ENCODE measurements around the gene INTS14. TPM values are rescaled to one million over a fixed set of nuclear protein-coding genes. Genes with fewer than 3 reads are reported as not detected.
"Not testable (repeated sequence)": the region's sequence is repeated elsewhere in the genome, so short reads cannot be mapped to it uniquely, and the experiment has no call there.

The INTS14 gene
- total RNA-seq, 6 experiments from 2014 or later: 27.8 to 35.0 (median 31.0) TPM

DNA sequence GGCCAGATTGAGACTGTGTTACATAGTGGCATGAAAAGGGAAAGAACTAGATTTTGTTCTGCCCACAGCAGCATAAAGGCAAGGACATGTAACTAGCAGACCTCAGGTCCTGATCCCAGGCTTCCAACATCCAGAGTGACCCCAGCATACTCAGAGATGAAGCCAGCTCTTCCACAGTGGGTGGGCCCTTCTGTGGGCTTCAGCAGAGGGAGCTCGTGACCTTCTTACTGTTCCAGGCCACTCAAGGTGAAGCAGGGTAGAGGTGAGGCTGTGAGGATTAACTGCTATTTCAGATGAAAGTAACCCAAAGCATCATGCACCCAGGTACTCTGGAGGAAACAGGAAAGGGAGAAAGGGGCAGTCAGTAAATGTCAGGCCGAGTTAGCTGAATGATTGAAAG lies 9.9 kb upstream of the INTS14 start:
- H3K9me3 Mint-ChIP-seq: no peaks in the 10 kb centered on the region; the same call in 1 of the 2 replicates
- DNase-seq: no peak
- H3K4me1 Mint-ChIP-seq (ENCODE audit: low read depth): no peaks in the 10 kb centered on the region
- no peaks in the 10 kb centered on the region; the same call in 1 of the 2 replicates for H3K27me3 Mint-ChIP-seq (ENCODE audit: insufficient read depth)
- H3K4me3 Mint-ChIP-seq: no peak overlapping the region
- H3K36me3 Mint-ChIP-seq (ENCODE audit: low read depth): peaks cover 26% of the 10 kb centered on the region
- TF ChIP-seq, protein P1, sequence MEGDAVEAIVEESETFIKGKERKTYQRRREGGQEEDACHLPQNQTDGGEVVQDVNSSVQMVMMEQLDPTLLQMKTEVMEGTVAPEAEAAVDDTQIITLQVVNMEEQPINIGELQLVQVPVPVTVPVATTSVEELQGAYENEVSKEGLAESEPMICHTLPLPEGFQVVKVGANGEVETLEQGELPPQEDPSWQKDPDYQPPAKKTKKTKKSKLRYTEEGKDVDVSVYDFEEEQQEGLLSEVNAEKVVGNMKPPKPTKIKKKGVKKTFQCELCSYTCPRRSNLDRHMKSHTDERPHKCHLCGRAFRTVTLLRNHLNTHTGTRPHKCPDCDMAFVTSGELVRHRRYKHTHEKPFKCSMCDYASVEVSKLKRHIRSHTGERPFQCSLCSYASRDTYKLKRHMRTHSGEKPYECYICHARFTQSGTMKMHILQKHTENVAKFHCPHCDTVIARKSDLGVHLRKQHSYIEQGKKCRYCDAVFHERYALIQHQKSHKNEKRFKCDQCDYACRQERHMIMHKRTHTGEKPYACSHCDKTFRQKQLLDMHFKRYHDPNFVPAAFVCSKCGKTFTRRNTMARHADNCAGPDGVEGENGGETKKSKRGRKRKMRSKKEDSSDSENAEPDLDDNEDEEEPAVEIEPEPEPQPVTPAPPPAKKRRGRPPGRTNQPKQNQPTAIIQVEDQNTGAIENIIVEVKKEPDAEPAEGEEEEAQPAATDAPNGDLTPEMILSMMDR (IDR thresholded peaks at IDR 0.05): no peak
- H3K27ac Mint-ChIP-seq: no peak overlapping the region

DNA sequence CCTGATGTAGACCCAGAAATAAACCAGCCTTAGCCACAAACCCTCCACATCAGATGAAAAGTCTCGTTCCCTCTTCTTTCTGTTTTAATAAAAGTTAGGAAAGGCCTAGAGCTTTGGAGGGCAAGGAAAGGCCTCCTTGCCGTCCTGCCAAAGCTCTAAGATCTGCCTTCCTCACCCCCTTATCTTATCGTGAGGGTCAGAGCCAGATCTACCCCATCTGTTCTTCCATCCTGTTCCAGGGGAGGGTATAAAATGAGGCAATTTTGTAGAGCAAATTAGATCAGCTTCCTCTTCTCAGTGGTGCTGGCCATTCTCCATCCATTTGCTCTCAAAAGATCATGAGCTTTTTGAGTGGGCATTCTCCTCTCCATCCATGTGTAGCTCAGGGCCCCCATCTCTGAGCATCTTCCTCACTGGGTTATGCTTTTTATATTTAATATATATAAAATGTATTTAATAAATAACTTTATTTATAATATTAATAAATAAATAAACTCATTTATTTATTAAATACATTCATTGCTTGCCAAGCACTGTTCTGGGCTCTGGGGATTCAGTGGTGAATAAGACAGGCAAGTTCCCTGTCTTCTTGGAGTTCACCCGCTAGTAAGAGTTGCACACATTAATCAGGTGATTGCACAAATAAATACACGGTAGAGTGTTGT lies 8.8 kb upstream of the INTS14 start:
- no peaks in the 10 kb centered on the region; the same call in 1 of the 2 replicates for H3K9me3 Mint-ChIP-seq
- no peak overlapping the region for H3K27ac Mint-ChIP-seq
- no peak for DNase-seq
- no peak overlapping the region for H3K4me3 Mint-ChIP-seq
- H3K27me3 Mint-ChIP-seq (ENCODE audit: insufficient read depth): no peaks in the 10 kb centered on the region; the same call in 1 of the 2 replicates
- H3K36me3 Mint-ChIP-seq (ENCODE audit: low read depth): peaks cover 19% of the 10 kb centered on the region
- no peaks in the 10 kb centered on the region for H3K4me1 Mint-ChIP-seq (ENCODE audit: low read depth)
- TF ChIP-seq, protein P1 (IDR thresholded peaks at IDR 0.05): no peak

DNA sequence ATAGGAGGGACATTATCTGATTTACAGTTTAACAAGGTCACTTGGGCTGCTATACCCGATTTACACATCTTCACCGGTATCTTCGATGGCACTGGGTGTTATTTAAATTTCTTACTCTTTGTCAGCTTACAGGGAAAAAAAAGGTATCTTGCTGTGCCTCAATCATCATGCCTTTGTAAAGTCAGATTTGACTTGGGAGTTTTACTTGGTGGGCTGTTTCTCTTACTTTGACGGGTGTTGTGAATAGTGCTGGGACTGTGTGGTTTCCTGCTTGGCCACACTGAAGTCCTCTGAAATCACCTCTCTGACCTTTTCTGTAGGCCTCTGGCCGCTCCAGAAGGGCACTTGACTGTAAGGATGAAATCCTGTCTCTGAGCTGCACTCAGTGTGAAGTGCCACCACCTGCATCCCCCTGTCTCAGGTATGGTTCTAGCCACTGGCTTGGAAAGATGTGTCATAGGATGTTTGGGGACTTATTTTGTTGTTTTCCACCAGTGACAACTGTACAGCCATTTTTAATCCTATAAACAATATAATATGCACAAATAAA lies 7.7 kb upstream of the INTS14 start:
- no peaks in the 10 kb centered on the region for H3K4me1 Mint-ChIP-seq (ENCODE audit: low read depth)
- no peak overlapping the region for H3K4me3 Mint-ChIP-seq
- TF ChIP-seq, protein P1 (IDR thresholded peaks at IDR 0.05): no peak
- no peak for DNase-seq
- H3K9me3 Mint-ChIP-seq: no peaks in the 10 kb centered on the region; the same call in 1 of the 2 replicates
- H3K36me3 Mint-ChIP-seq (ENCODE audit: low read depth): peaks cover 11% of the 10 kb centered on the region
- H3K27ac Mint-ChIP-seq: no peak overlapping the region
- H3K27me3 Mint-ChIP-seq (ENCODE audit: insufficient read depth): no peaks in the 10 kb centered on the region

DNA sequence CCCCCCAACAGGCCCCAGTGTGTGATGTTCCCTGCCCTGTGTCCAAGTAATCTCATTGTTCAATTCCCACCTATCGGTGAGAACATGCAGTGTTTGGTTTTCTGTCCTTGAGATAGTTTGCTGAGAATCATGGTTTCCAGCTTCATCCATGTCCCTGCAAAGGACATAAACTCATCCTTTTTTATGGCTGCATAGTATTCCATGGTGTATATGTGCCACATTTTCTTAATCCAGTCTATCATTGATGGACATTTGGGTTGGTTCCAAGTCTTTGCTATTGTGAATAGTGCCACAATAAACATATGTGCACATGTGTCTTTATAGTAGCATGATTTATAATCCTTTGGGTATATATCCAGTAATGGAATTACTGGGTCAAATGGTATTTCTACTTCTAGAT lies 5.0 kb upstream of the INTS14 start:
- DNase-seq, H3K9me3 Mint-ChIP-seq: not testable (repeated sequence)
- peaks cover 11% of the 10 kb centered on the region for H3K36me3 Mint-ChIP-seq (ENCODE audit: low read depth)

DNA sequence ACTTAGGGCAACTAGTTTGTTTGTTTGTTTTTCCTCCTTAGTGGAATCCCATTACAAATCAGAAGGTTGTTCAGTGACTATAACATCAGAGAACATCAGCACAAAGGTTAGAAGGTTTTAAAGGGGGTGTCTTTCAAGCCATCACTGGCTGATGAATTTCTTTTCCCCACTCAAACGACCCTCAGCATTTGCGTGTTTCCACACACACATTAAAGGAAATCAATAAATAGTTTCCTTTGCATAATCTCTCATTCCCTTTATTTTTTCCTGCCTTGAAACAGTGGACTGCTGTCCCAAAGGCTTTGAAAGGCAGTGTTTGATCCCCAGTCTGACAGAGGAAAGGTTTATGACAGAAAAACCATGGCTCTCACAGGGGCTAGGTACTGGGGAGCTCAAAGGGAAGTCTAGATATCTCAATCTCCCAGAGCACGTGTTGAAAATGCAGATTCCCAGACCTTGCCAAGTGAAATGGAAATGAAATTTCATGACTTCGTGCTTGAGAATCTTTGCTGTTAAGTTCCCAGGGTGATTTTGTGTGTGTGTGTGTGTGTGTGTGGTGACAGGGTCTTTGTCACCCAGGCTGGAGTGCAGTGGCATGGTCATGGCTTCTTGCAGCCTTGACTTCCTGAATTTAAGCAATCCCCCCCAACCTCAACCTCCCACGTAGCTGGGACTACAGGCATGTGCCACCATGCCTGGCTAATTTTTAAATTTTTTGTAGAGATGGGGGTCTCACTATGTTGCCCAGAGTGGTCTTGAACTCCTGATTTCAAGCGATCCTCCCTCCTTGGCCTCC lies 2.2 kb upstream of the INTS14 start:
- no peak overlapping the region for H3K4me3 Mint-ChIP-seq
- no peaks in the 10 kb centered on the region; the same call in 1 of the 2 replicates for H3K9me3 Mint-ChIP-seq
- peaks cover 27% of the 10 kb centered on the region for H3K4me1 Mint-ChIP-seq (ENCODE audit: low read depth)
- TF ChIP-seq, protein P1 (IDR thresholded peaks at IDR 0.05): no peak
- H3K36me3 Mint-ChIP-seq (ENCODE audit: low read depth): peaks cover 11% of the 10 kb centered on the region
- peaks cover 4% of the 10 kb centered on the region for H3K27me3 Mint-ChIP-seq (ENCODE audit: insufficient read depth)
- DNase-seq: no peak
- no peak overlapping the region for H3K27ac Mint-ChIP-seq

More for the DNA sequence above, 5.0 kb upstream of the INTS14 start:
- H3K27ac Mint-ChIP-seq; H3K4me3 Mint-ChIP-seq; H3K27me3 Mint-ChIP-seq (ENCODE audit: insufficient read depth): not testable (repeated sequence)
- peaks cover 19% of the 10 kb centered on the region for H3K4me1 Mint-ChIP-seq (ENCODE audit: low read depth)

DNA sequence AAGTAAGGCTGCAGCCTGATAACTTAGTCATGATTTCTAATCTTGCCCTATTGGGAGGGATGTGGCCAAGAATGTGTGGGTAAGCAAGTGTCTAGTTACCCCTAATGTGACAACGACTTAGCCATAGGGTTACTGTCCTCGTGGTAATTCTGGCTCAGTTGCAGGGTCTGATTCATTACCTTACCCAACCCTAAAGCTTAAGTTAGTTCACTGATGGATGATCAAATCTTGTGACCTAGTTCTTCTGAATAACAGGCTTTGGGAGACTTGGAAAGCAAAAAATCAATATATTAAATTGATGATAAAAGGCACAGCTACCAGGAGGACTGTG lies 1.6 kb upstream of the INTS14 start:
- TF ChIP-seq, protein P1 (IDR thresholded peaks at IDR 0.05): no peak
- Mint-ChIP-seq H3K36me3 (ENCODE audit: low read depth) (peaks cover 11% of the 10 kb centered on the region), H3K9me3 (no peaks in the 10 kb centered on the region; the same call in 1 of the 2 replicates), H3K4me1 (ENCODE audit: low read depth) (peaks cover 27% of the 10 kb centered on the region), H3K4me3 (peak overlapping the region; percentile 91), H3K27me3 (ENCODE audit: insufficient read depth) (peaks cover 4% of the 10 kb centered on the region), H3K27ac (peak overlapping the region; percentile 97)
- no peak for DNase-seq
